GM21528 (cell line): ENCODE results near the gene HAVCR1.
"Not testable (repeated sequence)": the region's sequence is repeated elsewhere in the genome, so short reads cannot be mapped to it uniquely, and the experiment has no call there.

ENCODE experiments used
- ATAC-seq: cut with Tn5 transposase; IDR thresholded peaks from one replicate; pipeline ENCODE4 v1.9.1; 2021; ENCODE audit warnings: mild to moderate bottlenecking, moderate library complexity; ENCODE audit not compliant: unreplicated experiment, low FRiP score

HAVCR1 gene

DNA sequence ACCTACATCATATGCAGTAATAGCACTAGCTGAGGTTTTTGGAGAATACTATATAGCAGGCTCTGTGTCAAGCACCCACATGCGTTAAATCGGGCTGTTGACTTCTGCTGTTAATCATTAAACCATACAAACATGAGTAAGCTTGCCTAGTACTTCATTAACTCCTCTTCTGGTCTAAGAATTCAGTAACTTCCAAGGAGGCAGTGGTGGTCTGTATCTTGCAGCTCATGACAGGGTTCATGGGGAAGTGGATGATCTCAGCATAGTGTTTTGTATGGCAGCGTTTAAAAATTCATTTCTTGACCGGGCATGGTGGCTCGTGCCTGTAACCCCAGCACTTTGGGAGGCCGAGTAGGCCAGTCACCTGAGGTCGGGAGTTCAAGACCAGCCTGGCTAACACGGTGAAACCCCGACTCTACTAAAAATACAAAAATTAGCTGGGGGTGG is at the start of gene HAVCR1:
HAVCR1 (minus strand) TSS at position 24 of the 447 bp plus-strand sequence. CDS start 1,173 bp downstream, outside the sequence.
- ATAC-seq = no peak

DNA sequence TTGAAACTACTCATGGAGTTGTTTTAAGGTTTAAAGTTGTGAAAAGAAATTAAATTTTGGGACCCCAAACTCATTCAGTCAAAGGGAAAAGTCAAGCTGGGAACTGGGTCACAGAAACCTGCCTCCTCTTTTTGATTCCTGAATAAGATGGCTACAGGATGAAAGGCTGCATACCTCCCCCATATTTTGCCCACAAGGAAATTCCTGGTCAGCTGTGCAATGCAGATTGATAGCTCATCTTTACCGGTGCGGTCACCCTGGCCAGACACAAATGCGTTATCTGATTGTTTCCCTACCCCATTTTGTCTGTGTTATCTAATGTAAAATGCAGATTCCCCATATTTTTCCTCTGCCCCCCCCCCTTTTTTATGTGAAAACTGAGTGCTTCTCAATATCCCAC is 48.6 kb upstream of the HAVCR1 start:
- no peak for ATAC-seq

DNA sequence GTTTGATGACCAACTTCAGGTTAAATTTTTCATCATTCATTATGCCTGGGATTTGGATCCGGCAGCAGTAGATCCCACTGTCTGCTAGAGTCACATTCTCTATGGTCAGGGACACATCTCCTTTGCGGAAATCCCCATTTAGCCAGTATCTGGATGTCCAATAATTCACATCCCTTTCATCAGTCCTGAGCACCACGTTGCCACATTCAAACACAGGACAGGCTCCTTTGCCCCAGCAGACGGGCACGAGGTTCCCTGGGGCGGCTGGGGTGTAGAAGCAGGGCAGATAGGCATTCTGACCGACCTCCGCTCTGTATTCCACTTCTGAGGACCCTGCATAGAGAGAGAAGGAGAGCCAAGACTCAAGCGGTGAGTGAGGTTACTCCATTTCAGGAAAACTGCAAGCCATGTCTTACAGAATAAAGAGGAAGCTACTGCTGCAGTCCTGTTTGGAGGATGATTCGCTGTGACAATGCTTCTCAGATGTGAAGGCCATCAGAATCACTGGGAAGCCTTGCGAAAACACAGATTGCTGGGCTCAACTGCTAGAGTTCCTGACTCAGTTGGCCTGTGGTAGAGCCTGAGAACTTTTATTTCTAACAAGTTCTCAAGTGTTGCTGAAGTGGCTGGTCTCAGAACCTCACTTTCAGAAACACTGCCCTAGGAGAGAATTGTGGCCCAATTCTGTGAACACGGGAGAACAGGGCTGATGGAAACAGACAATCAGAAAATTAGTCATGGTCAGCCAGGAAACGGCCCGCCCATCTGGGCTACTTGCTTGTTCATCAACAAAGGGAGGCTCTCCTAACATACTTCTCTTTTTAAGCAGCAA is 47.9 kb upstream of the HAVCR1 start:
- no peak for ATAC-seq

DNA sequence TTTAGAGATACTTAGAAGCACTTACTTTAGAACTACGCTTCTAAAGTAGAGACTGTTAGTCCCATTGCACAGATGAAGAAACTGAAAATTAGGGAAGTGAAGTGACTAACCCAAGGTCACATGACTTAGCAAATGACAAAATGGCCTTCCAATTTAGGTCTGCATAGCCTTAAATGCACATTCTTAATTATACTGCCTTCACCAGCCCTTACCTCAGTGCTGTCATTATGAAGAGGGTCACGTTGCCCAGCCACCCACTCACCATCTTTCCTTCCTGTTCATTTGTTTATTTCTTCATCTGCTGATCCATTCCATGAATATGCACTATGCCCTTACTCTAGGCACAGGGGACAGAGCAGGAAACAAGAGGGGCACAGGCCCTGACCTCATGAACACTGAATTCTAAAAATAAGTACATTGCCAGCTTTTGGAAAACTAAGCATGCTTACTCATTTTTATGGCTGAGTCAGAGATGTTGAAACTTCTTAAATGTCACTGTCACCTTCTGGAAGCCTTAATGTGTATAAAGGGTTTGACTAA is 41.3 kb upstream of the HAVCR1 start:
- ATAC-seq = no peak

- ATAC-seq = peak; percentile 81
Measured at GRCh38 chr5:157088342-157088990, 29.6 kb upstream of the HAVCR1 start.

DNA sequence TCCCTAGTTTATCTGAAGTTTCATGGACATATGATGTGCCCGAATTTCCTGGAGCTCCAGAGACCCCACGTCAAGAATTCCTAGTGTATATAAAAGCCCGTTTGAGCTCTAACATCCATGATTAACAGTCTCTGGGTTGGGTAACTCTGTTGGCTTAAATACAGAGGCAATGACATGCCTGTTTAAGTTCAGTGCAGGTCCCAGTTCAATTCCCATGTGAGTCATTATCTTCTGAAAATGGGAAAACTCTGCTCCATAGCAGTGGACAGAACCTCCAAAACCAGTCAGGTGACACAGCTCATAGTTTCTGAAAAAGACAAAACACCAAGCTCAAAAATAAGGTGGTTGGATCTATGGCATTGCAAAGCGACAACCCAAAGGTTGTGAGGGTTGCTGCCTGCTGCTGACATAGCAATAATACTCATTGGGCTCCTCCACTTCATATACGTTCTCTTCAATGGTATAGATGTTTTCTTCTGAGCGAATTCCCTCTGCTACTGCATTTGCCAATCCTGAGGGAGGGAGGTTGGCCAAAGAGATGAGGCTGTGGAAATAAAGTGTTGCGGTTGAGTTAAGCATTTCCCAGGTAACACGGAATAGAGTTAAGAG is 27.9 kb upstream of the HAVCR1 start:
- ATAC-seq = no peak

- no peak for ATAC-seq
Measured at GRCh38 chr5:157085930-157086329, 27.0 kb upstream of the HAVCR1 start.

GRCh38 chr5:157080286-157080685 is 21.4 kb upstream of the HAVCR1 start:
- no peak for ATAC-seq

- ATAC-seq = no peak
Measured at GRCh38 chr5:157076558-157076957, 17.6 kb upstream of the HAVCR1 start.

- ATAC-seq = no peak
Measured at GRCh38 chr5:157072508-157072907, 13.6 kb upstream of the HAVCR1 start.

DNA sequence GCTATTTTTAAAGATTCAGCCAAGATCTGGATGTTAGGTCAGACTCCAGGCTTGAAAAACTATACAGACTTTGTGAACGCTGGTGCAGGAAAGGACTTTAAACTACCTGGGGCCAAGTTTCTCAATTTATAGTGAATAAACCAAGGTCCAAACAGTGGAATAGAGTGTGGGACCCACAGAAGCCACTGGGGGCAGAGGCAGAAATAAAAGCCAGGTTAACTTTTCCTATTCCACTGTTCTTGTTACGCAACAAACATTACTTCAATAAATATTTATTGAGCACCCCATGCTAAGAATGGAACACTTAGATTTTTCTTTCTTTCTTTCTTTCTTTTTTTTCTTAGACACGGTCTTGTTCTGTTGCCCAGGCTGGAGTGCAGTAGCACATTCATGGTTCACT is 11.0 kb upstream of the HAVCR1 start:
- no peak for ATAC-seq

DNA sequence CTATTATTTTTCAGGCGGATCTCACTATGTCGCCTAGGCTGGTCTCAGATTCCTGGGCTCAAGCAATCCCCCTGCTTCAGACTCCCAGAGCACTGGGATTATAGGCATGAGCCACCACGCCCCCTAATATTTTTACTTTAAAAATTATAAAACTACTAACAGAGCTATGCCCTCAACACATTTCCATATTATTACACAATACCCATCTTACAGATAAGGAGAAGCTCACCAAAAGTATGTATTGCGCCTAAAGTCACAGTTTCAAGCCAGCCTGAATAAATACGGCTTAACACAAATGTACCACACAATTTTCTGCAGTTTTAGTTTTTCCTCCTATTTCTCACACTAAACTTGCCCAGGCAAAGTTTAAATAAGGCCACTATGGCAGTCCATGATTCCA is 9.9 kb upstream of the HAVCR1 start:
- no peak for ATAC-seq

GRCh38 chr5:157068339-157068738 is 9.4 kb upstream of the HAVCR1 start:
- ATAC-seq = no peak

- no peak for ATAC-seq
Measured at GRCh38 chr5:157067005-157067404, 8.1 kb upstream of the HAVCR1 start.

DNA sequence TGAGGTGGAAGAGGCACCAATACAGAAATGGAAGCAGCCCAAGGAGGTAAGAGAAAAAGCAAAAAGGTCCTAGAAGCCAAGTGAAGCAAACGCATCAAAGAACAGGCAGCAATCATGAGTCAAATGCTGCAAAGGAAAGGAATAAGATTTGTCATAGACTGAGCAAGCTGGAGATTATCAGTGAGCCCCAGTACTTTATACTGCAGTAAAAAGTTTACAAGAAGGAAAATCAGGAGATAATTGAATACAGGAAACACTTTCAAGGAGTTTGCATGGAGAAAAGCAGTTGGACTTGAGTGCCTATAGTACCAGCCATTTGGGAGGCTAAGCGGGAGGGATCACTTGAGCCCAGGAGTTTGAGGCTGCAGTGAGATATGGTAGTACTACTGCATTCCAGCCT is 7.2 kb upstream of the HAVCR1 start:
- ATAC-seq = no peak

- ATAC-seq = no peak
Measured at GRCh38 chr5:157063776-157064430, 5.0 kb upstream of the HAVCR1 start.

- ATAC-seq = no peak
Measured at GRCh38 chr5:157059891-157060290, 975 bp upstream of the HAVCR1 start.

DNA sequence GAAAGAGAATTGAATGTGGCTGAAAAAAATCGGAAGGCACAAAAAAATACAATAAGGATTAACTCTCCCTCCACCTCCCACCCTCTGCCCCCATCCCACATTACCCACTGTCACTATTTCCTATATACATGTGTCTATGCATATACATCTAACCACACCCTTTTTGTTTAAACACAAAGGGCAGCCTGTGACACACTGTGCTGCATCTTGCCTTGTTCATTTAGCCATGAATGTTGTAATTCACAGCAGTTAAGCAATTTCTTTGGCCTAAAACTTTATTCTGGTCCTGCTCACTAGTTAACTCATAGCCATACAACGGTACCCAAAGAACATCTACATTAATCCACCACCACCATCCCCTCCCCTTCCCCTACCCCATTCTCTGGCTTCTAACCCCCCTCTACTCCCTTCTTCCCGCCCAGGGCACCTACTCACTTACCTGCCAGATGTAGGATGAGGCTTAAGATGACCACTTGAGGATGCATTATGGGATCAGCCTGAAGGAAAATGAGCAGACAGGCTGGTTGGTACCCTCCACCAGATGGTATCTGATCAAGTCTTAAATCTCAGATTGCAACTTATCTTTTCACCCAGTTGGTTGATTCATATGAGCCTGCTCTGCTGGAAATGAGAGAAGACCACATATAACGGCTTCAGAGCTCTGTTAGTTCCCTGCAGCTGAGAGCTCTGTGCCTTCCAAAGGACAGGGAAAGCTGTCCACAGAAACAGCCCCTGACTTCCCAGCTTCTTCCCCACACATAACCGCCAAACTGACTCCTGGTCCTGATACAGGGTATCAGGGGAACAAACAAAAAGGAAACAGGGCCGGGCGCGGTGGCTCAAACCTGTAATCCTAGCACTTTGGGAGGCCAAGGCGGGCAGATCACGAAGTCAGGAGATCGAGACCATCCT is 1.2 kb downstream of the HAVCR1 start:
- ATAC-seq = no peak

DNA sequence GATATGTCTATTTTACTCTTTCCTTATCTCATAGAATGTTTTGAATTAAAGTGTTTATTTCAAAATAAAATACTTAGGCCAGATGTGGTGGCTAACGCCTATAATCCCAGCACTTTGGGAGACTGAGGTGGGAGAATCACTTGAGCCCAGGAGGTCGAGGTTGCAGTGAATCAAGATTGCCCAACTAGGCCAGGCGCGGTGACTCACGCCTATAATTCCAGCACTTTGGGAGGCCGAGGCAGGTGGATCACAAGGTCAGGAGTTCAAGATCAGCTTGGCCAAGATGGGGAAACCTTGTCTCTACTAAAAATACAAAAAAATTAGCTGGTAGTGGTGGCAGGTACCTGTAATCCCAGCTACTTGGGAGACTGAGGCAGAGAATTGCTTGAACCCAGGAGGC is 2.1 kb downstream of the HAVCR1 start:
- ATAC-seq = not testable (repeated sequence)
